ENCODE measurements around the gene MACIR. TPM values are rescaled to one million over a fixed set of nuclear protein-coding genes. Genes with fewer than 3 reads are reported as not detected.
A peak's percentile ranks its signal among the peaks of the same experiment; 100 is the strongest.
"Not testable (repeated sequence)": the region's sequence is repeated elsewhere in the genome, so short reads cannot be mapped to it uniquely, and the experiment has no call there.

MACIR gene
- 3.4 TPM for total RNA-seq
- long read RNA-seq, partial matches to known transcripts = 0 of 7 reads
- long read RNA-seq, other reads (novel, unspliced or antisense) = 2 of 7 reads

DNA sequence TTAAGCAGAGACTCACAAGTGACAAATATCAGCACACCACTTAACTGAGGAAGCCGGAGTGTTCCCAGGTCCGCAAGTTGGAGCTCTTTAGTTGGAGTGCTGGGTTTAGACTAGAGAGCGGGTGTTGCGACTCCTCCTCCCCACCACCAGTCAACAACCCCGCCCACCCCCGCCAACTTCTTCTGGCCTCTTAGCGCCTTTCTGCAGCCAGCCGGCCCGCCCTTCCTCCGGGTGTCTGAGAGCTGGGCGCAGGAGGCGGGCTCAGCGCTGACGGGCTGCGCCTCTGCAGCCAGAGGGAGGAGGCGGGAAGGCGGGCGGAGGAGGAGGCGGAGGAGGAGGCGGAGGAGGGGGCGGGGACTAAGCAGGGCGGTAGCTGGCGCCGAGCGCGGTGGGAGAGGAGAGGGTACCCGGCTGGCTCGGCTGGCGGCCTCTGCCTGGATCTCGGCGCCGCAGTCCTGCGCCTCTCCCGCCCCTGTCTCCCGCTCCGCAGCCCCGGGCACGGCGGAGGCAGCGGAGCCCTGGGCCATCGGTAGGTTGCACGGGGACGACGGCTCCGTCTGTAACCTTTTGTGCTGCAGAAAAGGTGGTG lies at the start of gene MACIR:
Gene MACIR, plus strand, starts transcription at position 396 of the 589 bp plus-strand sequence. CDS start 17,157 bp downstream, outside the sequence.
- peak; percentile 99 for DNase-seq (ENCODE audit: low spot score)
- intact Hi-C loops (cut with DNase I) = loop anchor here (10.0 kb wide), 1 partner anchor 306 kb away; the partner anchor contains the start of gene NUDT12

GRCh38 chr5:103209065-103209464 lies 49.5 kb upstream of the MACIR start:
- no peak for DNase-seq (ENCODE audit: low spot score)
- intact Hi-C loops (cut with DNase I) = no loop called here

DNA sequence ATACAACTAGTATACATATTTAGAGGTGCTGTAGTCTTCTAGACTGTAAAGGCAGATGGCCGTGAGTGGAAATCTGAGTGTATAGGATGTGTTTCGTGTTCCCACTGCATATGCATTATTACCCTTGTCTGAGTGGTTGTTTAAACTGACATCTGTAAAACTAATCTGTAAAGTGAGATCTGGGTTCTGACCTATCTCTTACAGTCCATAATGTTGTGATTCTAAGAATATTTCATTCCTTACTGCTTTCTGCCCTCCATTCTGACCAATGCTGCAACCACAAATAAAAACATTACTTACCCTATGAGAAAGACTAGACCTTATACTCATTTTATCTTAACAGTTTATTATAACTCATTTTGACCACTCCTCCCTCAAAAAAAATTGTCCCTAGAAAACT lies 47.6 kb upstream of the MACIR start:
- intact Hi-C loops (cut with DNase I) = no loop called here
- no peak for DNase-seq (ENCODE audit: low spot score)

- no peak for DNase-seq (ENCODE audit: low spot score)
- intact Hi-C loops (cut with DNase I) = no loop called here
These were observed 46.7 kb upstream of the MACIR start for GRCh38 chr5:103211576-103212561.

GRCh38 chr5:103216137-103216536 lies 42.4 kb upstream of the MACIR start:
- intact Hi-C loops (cut with DNase I) = no loop called here

GRCh38 chr5:103216697-103217096 lies 41.9 kb upstream of the MACIR start:
- DNase-seq (ENCODE audit: low spot score) = no peak

More at GRCh38 chr5:103216137-103216536, 42.4 kb upstream of the MACIR start:
- DNase-seq (ENCODE audit: low spot score) = no peak

DNA sequence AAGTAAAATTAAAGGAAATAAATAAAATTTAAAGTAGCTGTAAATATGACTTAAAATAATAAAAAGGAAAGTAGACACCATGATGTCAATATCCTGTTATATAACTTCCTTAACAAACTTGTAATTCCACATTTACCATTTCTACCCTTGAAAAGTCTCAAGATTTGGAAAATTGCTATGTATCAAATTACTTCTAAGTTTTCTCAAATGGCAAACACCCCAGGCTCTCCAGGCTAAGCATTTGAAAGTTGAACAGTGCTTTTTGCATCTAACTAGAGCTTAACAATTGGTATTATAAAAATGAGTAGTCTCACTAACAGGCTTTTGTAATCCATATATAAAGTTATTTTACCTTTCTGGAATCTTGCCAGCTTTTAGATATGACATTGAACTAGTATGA lies 41.5 kb upstream of the MACIR start:
- DNase-seq (ENCODE audit: low spot score) = no peak
- intact Hi-C loops (cut with DNase I) = no loop called here

More at GRCh38 chr5:103216697-103217096, 41.9 kb upstream of the MACIR start:
- intact Hi-C loops (cut with DNase I) = no loop called here

- no peak for DNase-seq (ENCODE audit: low spot score)
- intact Hi-C loops (cut with DNase I) = no loop called here
These were observed 40.4 kb upstream of the MACIR start for GRCh38 chr5:103218164-103218563.

GRCh38 chr5:103219074-103219473 lies 39.5 kb upstream of the MACIR start:
- DNase-seq (ENCODE audit: low spot score); intact Hi-C loops (cut with DNase I): not testable (repeated sequence)

GRCh38 chr5:103223031-103223955 lies 35.3 kb upstream of the MACIR start:
- DNase-seq (ENCODE audit: low spot score) = no peak
- intact Hi-C loops (cut with DNase I) = no loop called here

DNA sequence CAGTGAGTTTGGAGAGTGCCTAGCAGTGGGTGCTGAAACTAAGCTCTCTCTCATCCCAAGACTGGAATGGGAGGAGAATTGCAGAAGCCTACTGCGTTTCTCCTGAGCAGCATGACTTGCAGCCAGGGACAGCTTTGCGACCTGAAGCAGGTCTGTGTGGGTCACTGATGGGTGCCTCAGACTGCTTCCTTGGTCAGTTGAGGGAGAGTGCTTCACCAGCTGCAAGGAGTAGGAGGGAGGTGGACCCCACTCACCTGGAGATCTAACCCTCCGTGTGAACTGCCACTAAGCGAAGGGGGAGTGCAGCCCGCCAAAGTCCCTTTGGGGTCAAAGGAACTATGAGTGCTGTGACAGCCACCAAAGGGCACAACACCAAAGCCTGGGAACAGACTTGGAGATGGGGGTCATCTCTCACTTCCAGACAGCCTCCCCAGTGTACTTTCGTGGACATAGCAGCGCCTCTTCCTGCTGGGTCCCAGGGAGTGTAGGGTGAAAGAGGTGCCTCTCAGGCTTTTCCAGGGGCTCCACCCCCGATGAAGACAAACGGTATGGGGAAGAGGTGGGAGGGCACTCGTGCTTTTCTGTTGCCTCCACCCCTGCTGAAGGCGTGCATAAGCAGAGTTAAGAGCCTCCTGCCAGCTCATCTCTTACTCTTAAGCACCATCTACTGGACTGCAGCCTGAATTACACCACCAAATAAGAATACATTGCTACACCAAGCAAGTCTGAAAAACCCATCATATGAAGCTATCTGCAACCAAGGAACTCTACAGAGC lies 34.3 kb upstream of the MACIR start:
- DNase-seq (ENCODE audit: low spot score) = no peak
- intact Hi-C loops (cut with DNase I) = no loop called here

DNA sequence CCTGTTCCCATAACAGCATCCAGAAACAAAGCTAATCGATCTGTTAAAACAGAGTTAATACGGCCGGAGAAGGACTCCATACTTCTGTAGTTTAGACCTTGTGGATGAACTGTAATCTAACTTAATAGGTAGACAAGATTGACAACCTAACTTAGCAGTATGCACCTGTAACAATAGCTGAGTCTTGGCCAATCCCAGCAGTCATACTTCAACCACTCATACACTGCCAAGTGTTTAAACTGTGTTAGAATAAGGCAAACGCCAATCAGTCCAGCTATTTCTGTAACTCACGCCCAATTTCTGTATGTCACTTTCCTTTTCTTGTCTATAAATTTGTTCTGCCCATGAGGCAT lies 33.7 kb upstream of the MACIR start:
- intact Hi-C loops (cut with DNase I) = no loop called here
- no peak for DNase-seq (ENCODE audit: low spot score)

GRCh38 chr5:103228061-103228460 lies 30.5 kb upstream of the MACIR start:
- DNase-seq (ENCODE audit: low spot score) = no peak
- intact Hi-C loops (cut with DNase I) = no loop called here

DNA sequence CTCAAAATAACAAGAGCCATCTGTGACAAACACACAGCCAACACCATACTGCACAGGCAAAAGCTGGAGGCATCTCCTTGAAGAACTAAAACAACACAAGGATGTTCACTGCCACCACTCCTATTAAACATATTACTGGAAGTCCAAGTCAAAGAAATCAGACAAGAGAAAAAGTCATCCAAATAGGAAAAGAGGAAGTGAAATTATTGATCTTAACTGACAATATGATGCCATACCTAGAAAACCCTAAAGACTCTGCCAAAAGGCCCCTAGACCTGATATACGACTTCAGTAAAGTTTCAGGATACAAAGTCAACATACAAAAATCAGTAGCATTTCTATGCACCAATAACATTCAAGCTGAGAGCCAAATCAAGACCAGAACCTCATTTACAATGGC lies 30.0 kb upstream of the MACIR start:
- DNase-seq (ENCODE audit: low spot score) = no peak
- intact Hi-C loops (cut with DNase I) = no loop called here

- DNase-seq (ENCODE audit: low spot score) = no peak
These were observed 26.1 kb upstream of the MACIR start for GRCh38 chr5:103232393-103232999.

GRCh38 chr5:103234239-103234975 lies 24.2 kb upstream of the MACIR start:
- intact Hi-C loops (cut with DNase I) = no loop called here

More at GRCh38 chr5:103232393-103232999, 26.1 kb upstream of the MACIR start:
- intact Hi-C loops (cut with DNase I) = loop anchor here (2.0 kb wide), 1 partner anchor 242 kb away; no protein-coding TSS in a partner anchor

DNA sequence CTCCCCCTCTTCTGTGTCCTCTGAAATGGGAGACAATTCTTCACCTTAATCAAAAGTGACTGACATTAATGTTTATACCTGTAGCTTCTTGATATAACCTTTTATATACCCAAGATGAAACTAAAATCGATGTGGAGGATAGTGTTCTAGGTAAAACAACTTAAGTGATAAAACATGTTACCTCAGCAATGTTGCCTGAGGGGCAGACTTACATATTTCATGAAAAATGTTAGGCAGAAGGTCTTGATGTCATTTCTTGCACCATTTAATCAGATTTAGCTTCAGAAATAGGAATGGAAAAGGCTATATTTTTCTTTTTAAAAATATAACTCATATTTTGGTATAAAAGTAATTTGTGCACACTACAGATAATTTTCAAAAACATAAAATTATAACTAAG lies 22.7 kb upstream of the MACIR start:
- intact Hi-C loops (cut with DNase I) = no loop called here
- no peak for DNase-seq (ENCODE audit: low spot score)

More at GRCh38 chr5:103234239-103234975, 24.2 kb upstream of the MACIR start:
- no peak for DNase-seq (ENCODE audit: low spot score)

DNA sequence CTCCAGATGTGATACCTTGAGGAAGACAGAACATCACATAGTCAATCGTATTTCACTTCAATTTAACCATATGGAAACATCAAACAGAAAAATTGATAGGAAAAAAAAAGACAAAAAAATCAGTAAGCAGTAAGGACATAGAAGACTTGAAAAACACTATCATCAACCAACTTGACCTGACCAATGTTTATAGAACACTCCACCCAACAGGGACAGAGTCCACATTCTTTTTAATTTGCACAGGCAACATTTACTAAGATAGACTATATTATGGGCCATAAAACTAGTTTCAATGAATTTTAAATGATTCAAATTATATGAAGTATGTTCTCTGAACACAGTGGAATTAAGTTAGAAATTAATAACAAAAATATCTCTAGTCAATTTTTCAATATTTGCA lies 20.8 kb upstream of the MACIR start:
- DNase-seq (ENCODE audit: low spot score) = no peak
- intact Hi-C loops (cut with DNase I) = no loop called here

Measured in cardiac septum (tissue), 1 donor.